ENCODE measurements around the gene PDXK. TPM values are rescaled to one million over a fixed set of nuclear protein-coding genes. Genes with fewer than 3 reads are reported as not detected.

The PDXK gene
- total and polyA plus RNA-seq, 9 of the 15 experiments (the other 6 are each of a cell fraction or from before 2014, with no cell fraction given): 5.6 to 162 (median 76.5) TPM

DNA sequence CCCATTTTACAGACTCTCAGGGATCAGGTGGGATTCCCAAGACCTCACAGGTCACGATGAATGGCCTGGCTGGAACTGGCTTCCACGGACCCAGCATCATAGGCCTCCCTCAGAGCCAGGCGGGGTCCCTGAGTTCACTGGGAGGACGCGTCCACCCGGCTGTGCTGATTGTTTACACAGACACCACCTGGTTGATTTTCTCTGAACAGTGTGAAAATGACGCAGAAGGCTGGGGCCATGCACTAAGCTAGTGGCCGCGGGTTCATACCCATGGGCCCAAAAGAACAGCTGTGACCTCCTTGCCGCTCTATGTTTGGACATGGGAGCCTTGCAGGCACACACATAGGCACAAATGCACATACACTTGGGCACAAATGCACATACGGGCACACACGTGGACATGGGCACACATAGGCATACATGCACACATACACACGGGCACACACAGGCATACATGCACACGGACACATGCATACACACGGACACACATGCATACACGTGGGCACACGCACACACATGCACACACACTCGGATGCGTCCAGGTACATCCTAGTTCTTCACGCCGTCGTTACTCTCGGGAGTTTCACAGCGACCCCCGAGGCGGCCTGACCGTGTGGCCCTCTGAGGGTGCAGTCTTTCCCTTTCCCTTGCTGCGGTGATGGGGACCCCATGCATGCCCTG, 34.0 kb downstream of the PDXK start (continued):
- TF ChIP-seq, protein P1, sequence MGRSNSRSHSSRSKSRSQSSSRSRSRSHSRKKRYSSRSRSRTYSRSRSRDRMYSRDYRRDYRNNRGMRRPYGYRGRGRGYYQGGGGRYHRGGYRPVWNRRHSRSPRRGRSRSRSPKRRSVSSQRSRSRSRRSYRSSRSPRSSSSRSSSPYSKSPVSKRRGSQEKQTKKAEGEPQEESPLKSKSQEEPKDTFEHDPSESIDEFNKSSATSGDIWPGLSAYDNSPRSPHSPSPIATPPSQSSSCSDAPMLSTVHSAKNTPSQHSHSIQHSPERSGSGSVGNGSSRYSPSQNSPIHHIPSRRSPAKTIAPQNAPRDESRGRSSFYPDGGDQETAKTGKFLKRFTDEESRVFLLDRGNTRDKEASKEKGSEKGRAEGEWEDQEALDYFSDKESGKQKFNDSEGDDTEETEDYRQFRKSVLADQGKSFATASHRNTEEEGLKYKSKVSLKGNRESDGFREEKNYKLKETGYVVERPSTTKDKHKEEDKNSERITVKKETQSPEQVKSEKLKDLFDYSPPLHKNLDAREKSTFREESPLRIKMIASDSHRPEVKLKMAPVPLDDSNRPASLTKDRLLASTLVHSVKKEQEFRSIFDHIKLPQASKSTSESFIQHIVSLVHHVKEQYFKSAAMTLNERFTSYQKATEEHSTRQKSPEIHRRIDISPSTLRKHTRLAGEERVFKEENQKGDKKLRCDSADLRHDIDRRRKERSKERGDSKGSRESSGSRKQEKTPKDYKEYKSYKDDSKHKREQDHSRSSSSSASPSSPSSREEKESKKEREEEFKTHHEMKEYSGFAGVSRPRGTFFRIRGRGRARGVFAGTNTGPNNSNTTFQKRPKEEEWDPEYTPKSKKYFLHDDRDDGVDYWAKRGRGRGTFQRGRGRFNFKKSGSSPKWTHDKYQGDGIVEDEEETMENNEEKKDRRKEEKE (IDR thresholded peaks at IDR 0.05; ENCODE audit: borderline replicate concordance in 1 of 2, control insufficient read depth in 1 of 2, low read depth in 2 of 2, low read length in 1 of 2): no peak
- TF ChIP-seq ZC3H4 (CRISPR knock-in tag; IDR thresholded peaks at IDR 0.05; ENCODE audit: borderline replicate concordance) (0 out of 2 replicates have a peak, but pooled peaks have one; percentile 36), SUPT5H (IDR thresholded peaks at IDR 0.05) (0 out of 2 replicates have a peak, but pooled peaks have one; percentile 25), LEF1 (IDR thresholded peaks at IDR 0.05) (no peak), MCM3 (IDR thresholded peaks at IDR 0.05) (no peak), ILK (tag; IDR thresholded peaks at IDR 0.05; ENCODE audit: borderline replicate concordance, low read depth) (no peak), SAP30 (IDR thresholded peaks at IDR 0.05; ENCODE audit: borderline replicate concordance, insufficient read depth, low read depth, low read length, poor library complexity, severe bottlenecking) (no peak), ZSCAN32 (CRISPR knock-in tag; IDR thresholded peaks at IDR 0.05) (no peak), MED1 (CRISPR knock-in tag; IDR thresholded peaks at IDR 0.05; ENCODE audit: borderline replicate concordance) (0 out of 2 replicates have a peak, but pooled peaks have one; percentile 39)
- TF ChIP-seq, protein P2, sequence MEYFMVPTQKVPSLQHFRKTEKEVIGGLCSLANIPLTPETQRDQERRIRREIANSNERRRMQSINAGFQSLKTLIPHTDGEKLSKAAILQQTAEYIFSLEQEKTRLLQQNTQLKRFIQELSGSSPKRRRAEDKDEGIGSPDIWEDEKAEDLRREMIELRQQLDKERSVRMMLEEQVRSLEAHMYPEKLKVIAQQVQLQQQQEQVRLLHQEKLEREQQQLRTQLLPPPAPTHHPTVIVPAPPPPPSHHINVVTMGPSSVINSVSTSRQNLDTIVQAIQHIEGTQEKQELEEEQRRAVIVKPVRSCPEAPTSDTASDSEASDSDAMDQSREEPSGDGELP (CRISPR knock-in tag; IDR thresholded peaks at IDR 0.05; ENCODE audit: borderline replicate concordance): 0 out of 2 replicates have a peak, but pooled peaks have one; percentile 11
- TF ChIP-seq, protein P3, sequence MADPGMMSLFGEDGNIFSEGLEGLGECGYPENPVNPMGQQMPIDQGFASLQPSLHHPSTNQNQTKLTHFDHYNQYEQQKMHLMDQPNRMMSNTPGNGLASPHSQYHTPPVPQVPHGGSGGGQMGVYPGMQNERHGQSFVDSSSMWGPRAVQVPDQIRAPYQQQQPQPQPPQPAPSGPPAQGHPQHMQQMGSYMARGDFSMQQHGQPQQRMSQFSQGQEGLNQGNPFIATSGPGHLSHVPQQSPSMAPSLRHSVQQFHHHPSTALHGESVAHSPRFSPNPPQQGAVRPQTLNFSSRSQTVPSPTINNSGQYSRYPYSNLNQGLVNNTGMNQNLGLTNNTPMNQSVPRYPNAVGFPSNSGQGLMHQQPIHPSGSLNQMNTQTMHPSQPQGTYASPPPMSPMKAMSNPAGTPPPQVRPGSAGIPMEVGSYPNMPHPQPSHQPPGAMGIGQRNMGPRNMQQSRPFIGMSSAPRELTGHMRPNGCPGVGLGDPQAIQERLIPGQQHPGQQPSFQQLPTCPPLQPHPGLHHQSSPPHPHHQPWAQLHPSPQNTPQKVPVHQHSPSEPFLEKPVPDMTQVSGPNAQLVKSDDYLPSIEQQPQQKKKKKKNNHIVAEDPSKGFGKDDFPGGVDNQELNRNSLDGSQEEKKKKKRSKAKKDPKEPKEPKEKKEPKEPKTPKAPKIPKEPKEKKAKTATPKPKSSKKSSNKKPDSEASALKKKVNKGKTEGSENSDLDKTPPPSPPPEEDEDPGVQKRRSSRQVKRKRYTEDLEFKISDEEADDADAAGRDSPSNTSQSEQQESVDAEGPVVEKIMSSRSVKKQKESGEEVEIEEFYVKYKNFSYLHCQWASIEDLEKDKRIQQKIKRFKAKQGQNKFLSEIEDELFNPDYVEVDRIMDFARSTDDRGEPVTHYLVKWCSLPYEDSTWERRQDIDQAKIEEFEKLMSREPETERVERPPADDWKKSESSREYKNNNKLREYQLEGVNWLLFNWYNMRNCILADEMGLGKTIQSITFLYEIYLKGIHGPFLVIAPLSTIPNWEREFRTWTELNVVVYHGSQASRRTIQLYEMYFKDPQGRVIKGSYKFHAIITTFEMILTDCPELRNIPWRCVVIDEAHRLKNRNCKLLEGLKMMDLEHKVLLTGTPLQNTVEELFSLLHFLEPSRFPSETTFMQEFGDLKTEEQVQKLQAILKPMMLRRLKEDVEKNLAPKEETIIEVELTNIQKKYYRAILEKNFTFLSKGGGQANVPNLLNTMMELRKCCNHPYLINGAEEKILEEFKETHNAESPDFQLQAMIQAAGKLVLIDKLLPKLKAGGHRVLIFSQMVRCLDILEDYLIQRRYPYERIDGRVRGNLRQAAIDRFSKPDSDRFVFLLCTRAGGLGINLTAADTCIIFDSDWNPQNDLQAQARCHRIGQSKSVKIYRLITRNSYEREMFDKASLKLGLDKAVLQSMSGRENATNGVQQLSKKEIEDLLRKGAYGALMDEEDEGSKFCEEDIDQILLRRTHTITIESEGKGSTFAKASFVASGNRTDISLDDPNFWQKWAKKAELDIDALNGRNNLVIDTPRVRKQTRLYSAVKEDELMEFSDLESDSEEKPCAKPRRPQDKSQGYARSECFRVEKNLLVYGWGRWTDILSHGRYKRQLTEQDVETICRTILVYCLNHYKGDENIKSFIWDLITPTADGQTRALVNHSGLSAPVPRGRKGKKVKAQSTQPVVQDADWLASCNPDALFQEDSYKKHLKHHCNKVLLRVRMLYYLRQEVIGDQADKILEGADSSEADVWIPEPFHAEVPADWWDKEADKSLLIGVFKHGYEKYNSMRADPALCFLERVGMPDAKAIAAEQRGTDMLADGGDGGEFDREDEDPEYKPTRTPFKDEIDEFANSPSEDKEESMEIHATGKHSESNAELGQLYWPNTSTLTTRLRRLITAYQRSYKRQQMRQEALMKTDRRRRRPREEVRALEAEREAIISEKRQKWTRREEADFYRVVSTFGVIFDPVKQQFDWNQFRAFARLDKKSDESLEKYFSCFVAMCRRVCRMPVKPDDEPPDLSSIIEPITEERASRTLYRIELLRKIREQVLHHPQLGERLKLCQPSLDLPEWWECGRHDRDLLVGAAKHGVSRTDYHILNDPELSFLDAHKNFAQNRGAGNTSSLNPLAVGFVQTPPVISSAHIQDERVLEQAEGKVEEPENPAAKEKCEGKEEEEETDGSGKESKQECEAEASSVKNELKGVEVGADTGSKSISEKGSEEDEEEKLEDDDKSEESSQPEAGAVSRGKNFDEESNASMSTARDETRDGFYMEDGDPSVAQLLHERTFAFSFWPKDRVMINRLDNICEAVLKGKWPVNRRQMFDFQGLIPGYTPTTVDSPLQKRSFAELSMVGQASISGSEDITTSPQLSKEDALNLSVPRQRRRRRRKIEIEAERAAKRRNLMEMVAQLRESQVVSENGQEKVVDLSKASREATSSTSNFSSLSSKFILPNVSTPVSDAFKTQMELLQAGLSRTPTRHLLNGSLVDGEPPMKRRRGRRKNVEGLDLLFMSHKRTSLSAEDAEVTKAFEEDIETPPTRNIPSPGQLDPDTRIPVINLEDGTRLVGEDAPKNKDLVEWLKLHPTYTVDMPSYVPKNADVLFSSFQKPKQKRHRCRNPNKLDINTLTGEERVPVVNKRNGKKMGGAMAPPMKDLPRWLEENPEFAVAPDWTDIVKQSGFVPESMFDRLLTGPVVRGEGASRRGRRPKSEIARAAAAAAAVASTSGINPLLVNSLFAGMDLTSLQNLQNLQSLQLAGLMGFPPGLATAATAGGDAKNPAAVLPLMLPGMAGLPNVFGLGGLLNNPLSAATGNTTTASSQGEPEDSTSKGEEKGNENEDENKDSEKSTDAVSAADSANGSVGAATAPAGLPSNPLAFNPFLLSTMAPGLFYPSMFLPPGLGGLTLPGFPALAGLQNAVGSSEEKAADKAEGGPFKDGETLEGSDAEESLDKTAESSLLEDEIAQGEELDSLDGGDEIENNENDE (IDR thresholded peaks at IDR 0.05; ENCODE audit: low read depth, low read length): no peak

All from K562 (cell line).